Thyroid gland (tissue), 4 donors: ENCODE results near the gene C14orf39.

Source experiments
- POLR2A ChIP-seq, 2 donors: fragments of 450-650 bp; IDR thresholded peaks; one replicate each; pipeline ENCODE4 v1.6.1; 2017; ENCODE audit warnings: antibody characterized with exemption in 2 of 2, mild to moderate bottlenecking in 2 of 2, moderate library complexity in 1 of 2
- TF ChIP-seq, protein P1 (sequence below), 6 experiments: fragments of 200-600 bp in 3 of 6; fragments of 450-650 bp in 3 of 6; sonication (generic) in 3 of 6; IDR thresholded peaks; one replicate each; pipeline ENCODE4 v1.5.1; 2016 to 2019; ENCODE audit warnings: antibody characterized with exemption in 6 of 6, mild to moderate bottlenecking in 2 of 6, inconsistent platforms in 1 of 6, moderate library complexity in 1 of 6

DNA sequence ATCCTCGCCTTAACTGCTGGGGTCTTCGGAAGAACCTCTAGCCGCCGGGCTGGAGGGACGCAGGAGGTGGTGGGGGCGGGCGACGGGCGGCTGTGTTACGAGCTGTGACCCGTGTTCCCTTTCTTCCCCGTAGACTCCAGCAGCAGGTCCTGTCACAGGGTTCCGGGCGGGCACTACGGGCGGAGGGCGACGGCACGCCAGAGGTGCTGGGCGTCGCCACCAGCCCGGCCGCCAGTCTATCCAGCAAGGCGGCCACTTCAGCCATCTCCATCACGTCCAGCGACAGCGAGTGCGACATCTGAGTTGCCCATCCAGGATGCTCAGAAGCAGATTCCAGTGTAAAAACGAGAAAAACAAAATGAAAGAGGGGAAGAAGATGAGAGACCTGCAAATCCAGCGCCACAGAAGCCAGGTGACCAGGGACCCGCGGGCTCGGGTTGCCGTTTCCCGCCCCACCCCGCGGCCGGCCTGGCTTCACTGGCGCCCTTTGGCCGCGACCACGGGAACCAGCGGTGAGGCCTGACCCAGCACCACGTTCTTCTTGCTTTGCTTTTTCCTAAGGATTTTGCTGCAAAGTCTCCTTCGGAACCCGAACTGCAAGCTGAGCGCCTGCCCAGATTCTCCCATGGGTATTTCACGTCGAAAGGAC is 25.2 kb upstream of the C14orf39 start:
- TF ChIP-seq, protein P1, sequence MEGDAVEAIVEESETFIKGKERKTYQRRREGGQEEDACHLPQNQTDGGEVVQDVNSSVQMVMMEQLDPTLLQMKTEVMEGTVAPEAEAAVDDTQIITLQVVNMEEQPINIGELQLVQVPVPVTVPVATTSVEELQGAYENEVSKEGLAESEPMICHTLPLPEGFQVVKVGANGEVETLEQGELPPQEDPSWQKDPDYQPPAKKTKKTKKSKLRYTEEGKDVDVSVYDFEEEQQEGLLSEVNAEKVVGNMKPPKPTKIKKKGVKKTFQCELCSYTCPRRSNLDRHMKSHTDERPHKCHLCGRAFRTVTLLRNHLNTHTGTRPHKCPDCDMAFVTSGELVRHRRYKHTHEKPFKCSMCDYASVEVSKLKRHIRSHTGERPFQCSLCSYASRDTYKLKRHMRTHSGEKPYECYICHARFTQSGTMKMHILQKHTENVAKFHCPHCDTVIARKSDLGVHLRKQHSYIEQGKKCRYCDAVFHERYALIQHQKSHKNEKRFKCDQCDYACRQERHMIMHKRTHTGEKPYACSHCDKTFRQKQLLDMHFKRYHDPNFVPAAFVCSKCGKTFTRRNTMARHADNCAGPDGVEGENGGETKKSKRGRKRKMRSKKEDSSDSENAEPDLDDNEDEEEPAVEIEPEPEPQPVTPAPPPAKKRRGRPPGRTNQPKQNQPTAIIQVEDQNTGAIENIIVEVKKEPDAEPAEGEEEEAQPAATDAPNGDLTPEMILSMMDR (IDR thresholded peaks at IDR 0.05), result no peak
- no peak for TF ChIP-seq POLR2A (IDR thresholded peaks at IDR 0.05)
